ENCODE data around the gene FAM83B. TPM values are rescaled to one million over a fixed set of nuclear protein-coding genes. Genes with fewer than 3 reads are reported as not detected.

FAM83B gene
- total RNA-seq, 1 donor from 2014 or later = not detected

DNA sequence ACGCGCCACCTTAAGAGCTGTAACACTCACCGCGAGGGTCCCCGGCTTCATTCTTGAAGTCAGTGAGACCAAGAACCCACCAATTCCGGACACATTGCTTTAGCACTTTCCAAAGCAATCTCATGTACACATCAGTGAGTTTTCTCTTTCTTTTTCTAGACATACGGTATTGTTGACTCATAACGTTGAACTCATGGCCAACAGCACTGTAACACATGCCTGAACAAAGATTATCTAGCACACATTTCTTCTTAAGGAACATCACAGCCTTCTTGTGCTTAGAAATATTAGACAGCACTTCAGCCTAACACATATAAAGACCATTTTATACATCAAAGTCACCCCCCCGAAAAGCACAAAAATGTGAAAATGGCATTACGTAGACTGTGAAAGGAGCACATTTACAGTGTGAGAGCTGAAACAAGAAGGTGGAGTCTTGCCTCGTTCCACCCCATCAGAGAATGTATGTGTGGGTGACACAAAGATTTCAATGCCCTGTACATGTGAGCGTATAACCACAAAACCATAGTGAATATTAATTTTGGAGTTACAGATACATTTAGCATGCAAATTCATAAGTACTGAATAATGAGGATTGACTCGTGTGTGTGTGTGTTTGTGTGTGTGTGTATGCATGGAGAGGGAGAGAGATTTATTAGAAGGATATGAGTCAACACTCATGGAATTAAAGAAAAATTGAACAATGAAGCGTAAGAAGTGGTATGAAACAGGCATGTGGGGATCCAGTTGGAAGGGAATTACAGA, 134.1 kb downstream of the FAM83B start:
- Mint-ChIP-seq H3K4me3 (ENCODE audit: unreplicated experiment) (no peak overlapping the region), H3K27me3 (ENCODE audit: unreplicated experiment) (no peaks in the 10 kb centered on the region), H3K27ac (ENCODE audit: unreplicated experiment) (no peak overlapping the region), H3K36me3 (ENCODE audit: unreplicated experiment) (peaks cover 4% of the 10 kb centered on the region), H3K4me1 (ENCODE audit: low read depth, unreplicated experiment) (no peaks in the 10 kb centered on the region), H3K9me3 (ENCODE audit: unreplicated experiment) (no peaks in the 10 kb centered on the region)
- no peak for DNase-seq
- TF ChIP-seq, protein P1, sequence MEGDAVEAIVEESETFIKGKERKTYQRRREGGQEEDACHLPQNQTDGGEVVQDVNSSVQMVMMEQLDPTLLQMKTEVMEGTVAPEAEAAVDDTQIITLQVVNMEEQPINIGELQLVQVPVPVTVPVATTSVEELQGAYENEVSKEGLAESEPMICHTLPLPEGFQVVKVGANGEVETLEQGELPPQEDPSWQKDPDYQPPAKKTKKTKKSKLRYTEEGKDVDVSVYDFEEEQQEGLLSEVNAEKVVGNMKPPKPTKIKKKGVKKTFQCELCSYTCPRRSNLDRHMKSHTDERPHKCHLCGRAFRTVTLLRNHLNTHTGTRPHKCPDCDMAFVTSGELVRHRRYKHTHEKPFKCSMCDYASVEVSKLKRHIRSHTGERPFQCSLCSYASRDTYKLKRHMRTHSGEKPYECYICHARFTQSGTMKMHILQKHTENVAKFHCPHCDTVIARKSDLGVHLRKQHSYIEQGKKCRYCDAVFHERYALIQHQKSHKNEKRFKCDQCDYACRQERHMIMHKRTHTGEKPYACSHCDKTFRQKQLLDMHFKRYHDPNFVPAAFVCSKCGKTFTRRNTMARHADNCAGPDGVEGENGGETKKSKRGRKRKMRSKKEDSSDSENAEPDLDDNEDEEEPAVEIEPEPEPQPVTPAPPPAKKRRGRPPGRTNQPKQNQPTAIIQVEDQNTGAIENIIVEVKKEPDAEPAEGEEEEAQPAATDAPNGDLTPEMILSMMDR (IDR thresholded peaks at IDR 0.05; ENCODE audit: partially characterized antibody, unreplicated experiment) = no peak

DNA sequence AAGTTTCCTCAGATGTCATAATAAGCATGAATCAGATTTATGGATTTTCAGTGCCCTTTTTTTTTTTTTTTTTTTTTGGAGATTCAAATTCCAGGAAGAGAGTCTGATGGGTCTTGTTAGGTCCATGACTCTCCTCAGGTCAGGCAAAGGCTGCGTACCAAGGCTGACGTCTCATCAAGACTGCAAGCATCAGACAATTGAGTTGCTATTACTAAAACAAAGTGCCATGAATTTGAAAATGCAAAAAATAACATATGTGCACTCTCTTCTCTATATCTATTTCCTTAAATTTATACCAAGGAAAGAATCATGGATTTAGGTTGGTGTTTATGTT, 134.7 kb downstream of the FAM83B start:
- Mint-ChIP-seq H3K9me3 (ENCODE audit: unreplicated experiment) (no peaks in the 10 kb centered on the region), H3K27me3 (ENCODE audit: unreplicated experiment) (no peaks in the 10 kb centered on the region), H3K27ac (ENCODE audit: unreplicated experiment) (no peak overlapping the region), H3K4me1 (ENCODE audit: low read depth, unreplicated experiment) (no peaks in the 10 kb centered on the region), H3K4me3 (ENCODE audit: unreplicated experiment) (no peak overlapping the region), H3K36me3 (ENCODE audit: unreplicated experiment) (peaks cover 4% of the 10 kb centered on the region)
- no peak for DNase-seq
- TF ChIP-seq, protein P1 (IDR thresholded peaks at IDR 0.05; ENCODE audit: partially characterized antibody, unreplicated experiment) = no peak

DNA sequence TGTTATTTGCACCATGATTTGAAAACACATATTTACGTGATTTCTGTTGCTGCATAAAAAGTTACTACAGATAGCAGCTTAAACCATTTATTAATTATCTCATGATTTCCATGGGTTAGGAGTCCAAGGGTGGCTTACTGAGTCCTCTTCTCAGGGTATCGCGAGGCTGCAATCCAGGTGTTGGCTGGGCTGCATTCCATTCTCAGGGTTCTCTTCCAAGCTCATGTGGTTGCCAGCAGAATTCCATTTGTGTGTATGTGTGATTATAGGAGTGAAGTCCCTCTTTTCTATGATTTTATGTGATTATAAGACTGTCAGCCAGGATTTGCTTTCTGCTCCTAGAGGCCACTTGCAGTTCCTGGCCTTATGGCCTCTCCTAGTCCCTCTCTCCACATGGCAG, 135.1 kb downstream of the FAM83B start:
- Mint-ChIP-seq H3K4me3 (ENCODE audit: unreplicated experiment) (no peak overlapping the region), H3K9me3 (ENCODE audit: unreplicated experiment) (no peaks in the 10 kb centered on the region), H3K27me3 (ENCODE audit: unreplicated experiment) (no peaks in the 10 kb centered on the region), H3K27ac (ENCODE audit: unreplicated experiment) (no peak overlapping the region), H3K4me1 (ENCODE audit: low read depth, unreplicated experiment) (no peaks in the 10 kb centered on the region), H3K36me3 (ENCODE audit: unreplicated experiment) (peaks cover 4% of the 10 kb centered on the region)
- DNase-seq = no peak
- TF ChIP-seq, protein P1 (IDR thresholded peaks at IDR 0.05; ENCODE audit: partially characterized antibody, unreplicated experiment) = no peak

DNA sequence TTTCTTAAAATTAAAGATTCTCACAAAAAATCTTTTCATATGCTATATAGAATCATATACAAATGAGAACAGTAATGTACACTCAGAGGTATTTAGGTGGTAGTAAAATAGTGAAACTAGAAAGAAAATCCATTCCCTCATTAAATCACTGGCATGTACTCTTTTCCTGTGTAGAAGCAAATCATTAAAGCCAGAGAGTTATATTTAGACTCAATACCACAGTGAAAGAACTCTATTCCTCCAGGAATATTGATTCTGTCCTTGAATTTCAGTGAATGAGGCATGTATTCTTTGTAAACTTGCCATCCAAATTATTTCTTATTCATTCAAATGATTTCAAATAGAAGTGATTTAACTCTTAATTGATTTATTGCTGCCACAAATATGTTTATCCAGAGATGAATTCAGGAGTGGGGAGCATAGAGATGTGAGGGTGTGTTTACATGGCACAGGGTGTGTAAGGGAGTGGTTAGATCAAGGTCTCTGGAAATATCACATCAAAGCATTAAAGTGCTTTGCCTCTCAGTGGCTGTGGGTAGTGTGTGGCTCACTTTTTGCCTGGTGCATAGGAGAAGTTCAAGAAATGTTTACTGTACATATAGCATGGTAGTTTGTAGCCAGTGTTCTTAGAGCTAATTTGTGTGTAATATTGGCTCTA, 141.2 kb downstream of the FAM83B start:
- Mint-ChIP-seq H3K9me3 (ENCODE audit: unreplicated experiment) (no peaks in the 10 kb centered on the region), H3K27me3 (ENCODE audit: unreplicated experiment) (no peaks in the 10 kb centered on the region), H3K36me3 (ENCODE audit: unreplicated experiment) (peaks cover 4% of the 10 kb centered on the region), H3K27ac (ENCODE audit: unreplicated experiment) (no peak overlapping the region), H3K4me3 (ENCODE audit: unreplicated experiment) (no peak overlapping the region), H3K4me1 (ENCODE audit: low read depth, unreplicated experiment) (no peaks in the 10 kb centered on the region)
- TF ChIP-seq, protein P1 (IDR thresholded peaks at IDR 0.05; ENCODE audit: partially characterized antibody, unreplicated experiment) = no peak
- DNase-seq = no peak

DNA sequence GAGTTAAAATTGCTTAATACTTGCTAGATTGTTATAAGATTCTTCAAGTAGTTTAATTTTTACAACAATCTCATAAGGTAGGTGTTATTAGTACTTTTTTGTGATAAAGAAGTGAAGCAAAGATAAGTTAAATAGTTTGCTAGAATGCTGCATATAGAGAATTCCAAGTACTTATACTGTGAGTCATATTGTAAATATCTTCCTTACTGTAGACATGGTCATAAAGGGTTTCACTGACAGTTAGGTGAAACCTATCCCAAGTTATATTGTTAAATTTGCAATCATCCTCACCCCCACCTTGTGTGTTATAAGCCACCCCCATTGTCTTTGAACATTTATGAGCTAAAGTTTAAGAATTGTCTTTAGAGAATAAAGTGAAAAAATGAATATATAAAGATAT, 142.0 kb downstream of the FAM83B start:
- no peak for DNase-seq
- H3K27ac Mint-ChIP-seq (ENCODE audit: unreplicated experiment) = no peak overlapping the region
- H3K9me3 Mint-ChIP-seq (ENCODE audit: unreplicated experiment) = no peaks in the 10 kb centered on the region
- TF ChIP-seq, protein P1 (IDR thresholded peaks at IDR 0.05; ENCODE audit: partially characterized antibody, unreplicated experiment) = no peak
- no peak overlapping the region for H3K4me3 Mint-ChIP-seq (ENCODE audit: unreplicated experiment)
- H3K36me3 Mint-ChIP-seq (ENCODE audit: unreplicated experiment) = peaks cover 4% of the 10 kb centered on the region
- no peaks in the 10 kb centered on the region for H3K4me1 Mint-ChIP-seq (ENCODE audit: low read depth, unreplicated experiment)
- no peaks in the 10 kb centered on the region for H3K27me3 Mint-ChIP-seq (ENCODE audit: unreplicated experiment)
